Right lobe of liver (tissue), 6 donors: ENCODE results near the gene PTK7. TPM values are rescaled to one million over a fixed set of nuclear protein-coding genes. Genes with fewer than 3 reads are reported as not detected.
"Not testable (repeated sequence)": the region's sequence is repeated elsewhere in the genome, so short reads cannot be mapped to it uniquely, and the experiment has no call there.

ENCODE experiments used
- ATAC-seq, 4 donors: fragments of 200-7000 bp; cut with Tn5 transposase; one replicate each; pipeline ENCODE4 v1.9.1; 2020; ENCODE audit warnings: mild to moderate bottlenecking in 4 of 4, moderate library complexity in 4 of 4
- DNase-seq, 3 donors: peaks; one replicate each; pipeline ENCODE4 v3.0.0-alpha.2; 2020
- H3K27ac ChIP-seq, 3 donors: fragments of 200-600 bp; one replicate each; pipeline ENCODE4 v1.8.0; 2022
- H3K27me3 ChIP-seq, 2 donors: fragments of 200-600 bp; one replicate each; pipeline ENCODE4 v1.8.0; 2022
- H3K36me3 ChIP-seq, 4 donors: fragments of 200-600 bp; sonication (generic) in 1 of 4; one replicate each; pipeline versions ENCODE4 v1.5.1 to v1.8.0; 2017 to 2022; ENCODE audit warnings: control low read depth in 1 of 4
- H3K4me1 ChIP-seq, 4 donors: fragments of 200-600 bp; sonication (generic) in 1 of 4; one replicate each; pipeline versions ENCODE4 v1.5.1 to v1.8.0; 2017 to 2022; ENCODE audit warnings: control low read depth in 1 of 4
- H3K4me3 ChIP-seq, 3 donors: fragments of 200-600 bp; one replicate each; pipeline ENCODE4 v1.8.0; 2022
- H3K9me3 ChIP-seq, 4 donors: fragments of 200-600 bp; sonication (generic) in 1 of 4; one replicate each; pipeline versions ENCODE4 v1.5.1 to v1.8.0; 2017 to 2022; ENCODE audit warnings: control low read depth in 1 of 4
- CTCF ChIP-seq, 4 donors: fragments of 200-600 bp in 3 of 4; fragments of 450-650 bp in 1 of 4; IDR thresholded peaks; one replicate each; pipeline versions ENCODE4 v1.5.1 to v1.8.0; 2016 to 2022; ENCODE audit warnings: antibody characterized with exemption in 4 of 4, mild to moderate bottlenecking in 2 of 4
- POLR2A ChIP-seq: fragments of 450-650 bp; IDR thresholded peaks from one replicate; pipeline ENCODE4 v1.6.1; 2017; ENCODE audit warnings: antibody characterized with exemption, mild to moderate bottlenecking
- WGBS: methylation state at CpG from one replicate; pipeline ENCODE4 v1.1.6; 2018; ENCODE audit warnings: low coverage, low lambda C conversion rate; ENCODE audit not compliant: insufficient coverage; ENCODE audit errors: missing lambda C conversion rate; 5-methylcytosine and 5-hydroxymethylcytosine counted together
- intact Hi-C, 2 donors: fragments of 100-400 bp; cut with DNase I; formaldehyde crosslinking; loops; one replicate each; pipeline versions ENCODE4 v1.11.2 to v1.14.1; 2022
- total RNA-seq, 6 experiments: library from RNA; depleted of rRNA in 2 of 6; stranded (reverse); fragments of >200 nt in 2 of 6; fragmentation: NEBNext Ultra II Directional in 3 of 6; extraction: Animal tissue kit (Norgen Biotek cat#: 25700) in 3 of 6; gene quantifications; one replicate each; pipeline versions ENCODE4 v1.1.0 to v1.2.4, GENCODE V29; 2016 to 2023
- donor health status: DM: no; HTN: yes; CAD: no.
- donor health status: DM: no; HTN: no; CAD: no.
- donor health status: DM: no; HTN: no; CAD: no.
- donor health status: DM: no; HTN: yes; CAD: no.
- donor health status: DM: no; HTN: yes; CAD: no.

The PTK7 gene
- total RNA-seq, 6 experiments from 2014 or later = 0.55 to 1.8 (median 0.99) TPM

DNA sequence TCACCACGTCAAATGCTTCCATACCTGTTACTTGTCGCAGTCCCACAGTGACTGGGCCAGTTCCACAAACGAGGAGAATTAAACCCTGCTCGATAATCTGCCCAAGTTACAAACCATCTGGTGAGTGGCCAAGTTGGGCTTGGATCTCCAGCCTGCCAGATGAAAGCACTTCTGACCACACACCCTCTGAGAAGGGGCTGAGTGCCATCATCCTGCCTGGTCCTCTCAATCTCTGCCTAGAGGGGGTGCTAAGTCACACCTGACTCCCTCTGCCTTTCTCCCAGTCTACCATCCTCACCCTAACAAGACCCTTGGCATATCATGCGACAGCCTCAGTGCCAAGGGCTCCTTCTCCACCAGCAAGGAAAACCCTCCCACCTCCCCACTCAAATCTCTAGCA lies 38.9 kb upstream of the PTK7 start:
- no peaks in the 10 kb centered on the region for H3K9me3 ChIP-seq
- H3K4me3 ChIP-seq = no peak overlapping the region
- intact Hi-C loops = no loop called here
- H3K27me3 ChIP-seq = no peaks in the 10 kb centered on the region
- peaks cover 0 to 19% (median 7%) of the 10 kb centered on the region in 4 donors for H3K36me3 ChIP-seq
- DNase-seq (no peak), ATAC-seq (no peak)
- WGBS = 100% methylated on average over 1 of the region's 5 CpGs
- TF ChIP-seq CTCF (IDR thresholded peaks at IDR 0.05) (no peak), POLR2A (no peak)
- no peak overlapping the region for H3K27ac ChIP-seq
- H3K4me1 ChIP-seq = peaks cover 0 to 11% (median 0%) of the 10 kb centered on the region in 4 donors

GRCh38 chr6:43037706-43038105 lies 38.4 kb upstream of the PTK7 start:
- ATAC-seq = peak in 1 of 4 donors; percentile 4
- H3K36me3 ChIP-seq = peaks cover 0 to 22% (median 10%) of the 10 kb centered on the region in 4 donors
- no peak for DNase-seq

GRCh38 chr6:43038727-43039126 lies 37.4 kb upstream of the PTK7 start:
- ATAC-seq = no peak
- no peak for TF ChIP-seq CTCF (IDR thresholded peaks at IDR 0.05)
- TF ChIP-seq POLR2A = no peak
- Histone ChIP-seq H3K27ac (no peak overlapping the region), H3K9me3 (no peaks in the 10 kb centered on the region), H3K36me3 (peaks cover 0 to 22% (median 14%) of the 10 kb centered on the region in 4 donors), H3K4me3 (no peak overlapping the region), H3K27me3 (no peaks in the 10 kb centered on the region), H3K4me1 (peaks cover 0 to 11% (median 0%) of the 10 kb centered on the region in 4 donors)
- intact Hi-C loops = no loop called here
- no peak for DNase-seq
- WGBS = 81% methylated on average over 3 of the region's 9 CpGs

More at GRCh38 chr6:43037706-43038105, 38.4 kb upstream of the PTK7 start:
- H3K9me3 ChIP-seq = no peaks in the 10 kb centered on the region
- no peak overlapping the region for H3K27ac ChIP-seq
- intact Hi-C loops = no loop called here
- H3K27me3 ChIP-seq = no peaks in the 10 kb centered on the region
- 94% methylated on average over 3 of the region's 9 CpGs for WGBS
- peaks cover 0 to 11% (median 0%) of the 10 kb centered on the region in 4 donors for H3K4me1 ChIP-seq
- TF ChIP-seq CTCF (IDR thresholded peaks at IDR 0.05) = no peak
- no peak for TF ChIP-seq POLR2A
- no peak overlapping the region for H3K4me3 ChIP-seq

DNA sequence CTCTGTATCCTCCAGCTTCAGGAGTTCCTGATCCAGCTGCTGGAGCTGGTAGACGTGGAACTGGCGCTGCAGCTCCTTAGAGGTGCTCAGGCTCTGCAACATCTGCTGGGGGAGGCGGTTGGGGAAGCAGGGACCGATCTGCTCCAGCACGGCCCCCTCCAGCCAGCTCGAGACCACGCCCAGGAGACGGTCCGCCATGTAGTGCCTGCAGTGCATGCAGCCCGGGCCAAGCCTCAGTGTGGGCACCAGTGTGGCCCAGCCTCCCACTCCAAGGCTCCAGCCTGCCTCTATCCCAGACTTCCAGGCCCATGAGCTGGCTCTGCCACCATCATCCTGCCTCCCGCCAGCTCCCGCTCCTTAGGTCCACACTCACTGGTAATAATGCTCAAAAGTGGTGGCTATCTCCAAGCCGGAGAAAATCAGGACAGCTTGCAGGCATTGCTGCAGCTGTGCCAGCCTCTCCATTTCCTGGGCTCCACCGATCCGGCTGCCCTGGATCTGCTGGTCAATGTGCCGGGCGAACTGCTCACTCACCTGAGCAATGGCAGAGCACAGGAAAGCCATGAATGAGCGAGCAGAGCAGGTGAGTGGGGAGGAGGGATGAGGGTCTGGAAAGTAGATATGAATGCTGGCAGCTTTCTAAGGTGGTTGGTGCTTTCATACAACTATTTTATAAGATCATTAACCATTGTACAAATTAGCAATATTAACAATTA lies 35.4 kb upstream of the PTK7 start:
- intact Hi-C loops = loop anchor here in 1 of 2 donors (10.0 kb wide), 1 partner anchor 136 kb away; no protein-coding TSS in a partner anchor
- Histone ChIP-seq H3K4me1 (peaks cover 0 to 7% (median 0%) of the 10 kb centered on the region in 4 donors), H3K4me3 (no peak overlapping the region), H3K27me3 (no peaks in the 10 kb centered on the region), H3K27ac (no peak overlapping the region), H3K36me3 (peaks cover 0 to 22% (median 14%) of the 10 kb centered on the region in 4 donors), H3K9me3 (no peaks in the 10 kb centered on the region)
- no peak for DNase-seq
- WGBS = 89% methylated on average over 3 of the region's 18 CpGs
- TF ChIP-seq CTCF (IDR thresholded peaks at IDR 0.05) = no peak
- TF ChIP-seq POLR2A = no peak
- no peak for ATAC-seq

DNA sequence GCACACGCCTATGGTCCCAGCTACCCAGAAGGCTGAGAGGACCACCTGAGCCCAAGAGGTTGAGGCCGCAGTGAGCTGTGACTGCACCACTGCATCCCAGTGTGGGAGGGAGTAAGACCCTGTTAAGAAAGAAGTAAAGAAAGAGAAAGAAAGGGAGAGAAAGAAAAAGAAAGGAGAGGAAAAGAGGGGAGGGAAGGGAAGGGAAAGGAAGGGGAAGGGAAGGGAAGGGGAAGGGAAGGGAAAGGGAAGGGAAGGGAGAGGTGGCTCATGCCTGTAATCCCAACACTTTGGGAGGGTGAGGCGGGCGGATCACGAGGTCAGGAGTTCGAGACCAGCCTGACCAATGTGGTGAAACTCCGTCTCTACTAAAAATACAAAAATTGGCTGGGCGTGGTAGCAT lies 34.6 kb upstream of the PTK7 start:
- not testable (repeated sequence) for H3K4me3 ChIP-seq, H3K27me3 ChIP-seq, H3K27ac ChIP-seq, H3K4me1 ChIP-seq, ATAC-seq, H3K9me3 ChIP-seq, DNase-seq
- WGBS = 93% methylated on average over 5 of the region's 8 CpGs
- H3K36me3 ChIP-seq = peaks cover 0 to 25% (median 14%) of the 10 kb centered on the region in 4 donors
- intact Hi-C loops = loop anchor here in 1 of 2 donors (10.0 kb wide), 1 partner anchor 137 kb away; no protein-coding TSS in a partner anchor
